ENCODE results near the gene SLC25A23.

DNA sequence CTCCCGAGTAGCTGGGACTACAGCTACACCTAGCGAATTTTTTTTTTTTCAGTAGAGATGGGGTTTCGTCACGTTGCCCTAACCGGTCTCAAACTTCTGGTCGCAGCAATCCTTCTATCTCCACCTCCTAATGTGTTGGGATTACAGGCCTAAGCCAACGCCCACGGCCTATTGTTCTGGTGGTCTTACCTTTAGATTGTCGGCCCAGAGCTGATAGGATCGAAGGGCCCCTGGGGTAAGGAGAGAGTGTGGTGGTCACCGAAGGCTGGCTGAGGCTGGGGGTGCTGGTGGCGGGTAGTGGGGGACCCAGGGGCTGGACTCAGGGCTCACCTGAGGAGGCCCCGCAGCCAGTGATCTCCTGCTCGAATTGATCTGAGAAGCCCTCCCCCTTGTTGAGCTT is 11.5 kb upstream of the SLC25A23 start:
- TF ChIP-seq, protein P1, sequence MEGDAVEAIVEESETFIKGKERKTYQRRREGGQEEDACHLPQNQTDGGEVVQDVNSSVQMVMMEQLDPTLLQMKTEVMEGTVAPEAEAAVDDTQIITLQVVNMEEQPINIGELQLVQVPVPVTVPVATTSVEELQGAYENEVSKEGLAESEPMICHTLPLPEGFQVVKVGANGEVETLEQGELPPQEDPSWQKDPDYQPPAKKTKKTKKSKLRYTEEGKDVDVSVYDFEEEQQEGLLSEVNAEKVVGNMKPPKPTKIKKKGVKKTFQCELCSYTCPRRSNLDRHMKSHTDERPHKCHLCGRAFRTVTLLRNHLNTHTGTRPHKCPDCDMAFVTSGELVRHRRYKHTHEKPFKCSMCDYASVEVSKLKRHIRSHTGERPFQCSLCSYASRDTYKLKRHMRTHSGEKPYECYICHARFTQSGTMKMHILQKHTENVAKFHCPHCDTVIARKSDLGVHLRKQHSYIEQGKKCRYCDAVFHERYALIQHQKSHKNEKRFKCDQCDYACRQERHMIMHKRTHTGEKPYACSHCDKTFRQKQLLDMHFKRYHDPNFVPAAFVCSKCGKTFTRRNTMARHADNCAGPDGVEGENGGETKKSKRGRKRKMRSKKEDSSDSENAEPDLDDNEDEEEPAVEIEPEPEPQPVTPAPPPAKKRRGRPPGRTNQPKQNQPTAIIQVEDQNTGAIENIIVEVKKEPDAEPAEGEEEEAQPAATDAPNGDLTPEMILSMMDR (IDR thresholded peaks at IDR 0.05), result no peak
- no peak for TF ChIP-seq POLR2AphosphoS5 (IDR thresholded peaks at IDR 0.05)
